MM.1S (cell line): Measurements from ENCODE around the gene BUB3.
"Not testable (repeated sequence)": the region's sequence is repeated elsewhere in the genome, so short reads cannot be mapped to it uniquely, and the experiment has no call there.

Experiments
- EZH2 ChIP-seq: fragments of 300-600 bp; sonication (generic); optimal IDR thresholded peaks from 2 replicates; pipeline ENCODE3; 2017; ENCODE audit warnings: low read depth, mild to moderate bottlenecking, antibody characterized with exemption, low read length, mixed read lengths
- EZH2phosphoT487 ChIP-seq: fragments of 300-600 bp; sonication (generic); IDR thresholded peaks from 2 replicates; pipeline ENCODE4 v1.6.1; 2018; ENCODE audit warnings: antibody characterized with exemption, low read length
- TF ChIP-seq, protein P1 (sequence below): fragments of 300-600 bp; sonication (generic); IDR thresholded peaks from 2 replicates; pipeline ENCODE4 v1.5.1; 2016; ENCODE audit warnings: antibody characterized with exemption, low read length, mixed read lengths

DNA sequence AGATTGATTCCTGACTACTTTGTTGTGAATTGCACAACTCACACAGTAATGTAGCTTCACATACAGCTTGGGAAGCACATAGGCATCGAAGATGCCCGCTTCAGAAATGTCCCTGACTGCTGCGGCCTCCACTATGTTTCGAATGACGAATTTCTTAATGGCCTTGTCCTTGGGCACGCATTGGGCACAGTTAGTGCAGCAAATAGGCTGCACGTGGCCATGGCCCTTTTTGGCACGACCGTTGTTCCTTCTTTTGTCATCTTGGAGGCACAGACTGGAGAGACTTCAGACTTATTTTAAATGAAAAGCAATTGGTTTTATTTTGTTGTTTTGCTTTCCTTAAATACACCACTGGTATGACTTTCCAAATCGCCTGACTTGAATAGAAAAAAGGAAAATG is 17.4 kb downstream of the BUB3 start:
- TF ChIP-seq EZH2phosphoT487, EZH2: not testable (repeated sequence)
- TF ChIP-seq, protein P1, sequence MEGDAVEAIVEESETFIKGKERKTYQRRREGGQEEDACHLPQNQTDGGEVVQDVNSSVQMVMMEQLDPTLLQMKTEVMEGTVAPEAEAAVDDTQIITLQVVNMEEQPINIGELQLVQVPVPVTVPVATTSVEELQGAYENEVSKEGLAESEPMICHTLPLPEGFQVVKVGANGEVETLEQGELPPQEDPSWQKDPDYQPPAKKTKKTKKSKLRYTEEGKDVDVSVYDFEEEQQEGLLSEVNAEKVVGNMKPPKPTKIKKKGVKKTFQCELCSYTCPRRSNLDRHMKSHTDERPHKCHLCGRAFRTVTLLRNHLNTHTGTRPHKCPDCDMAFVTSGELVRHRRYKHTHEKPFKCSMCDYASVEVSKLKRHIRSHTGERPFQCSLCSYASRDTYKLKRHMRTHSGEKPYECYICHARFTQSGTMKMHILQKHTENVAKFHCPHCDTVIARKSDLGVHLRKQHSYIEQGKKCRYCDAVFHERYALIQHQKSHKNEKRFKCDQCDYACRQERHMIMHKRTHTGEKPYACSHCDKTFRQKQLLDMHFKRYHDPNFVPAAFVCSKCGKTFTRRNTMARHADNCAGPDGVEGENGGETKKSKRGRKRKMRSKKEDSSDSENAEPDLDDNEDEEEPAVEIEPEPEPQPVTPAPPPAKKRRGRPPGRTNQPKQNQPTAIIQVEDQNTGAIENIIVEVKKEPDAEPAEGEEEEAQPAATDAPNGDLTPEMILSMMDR, result not testable (repeated sequence)
